Measurements from ENCODE around the gene PTGES.
"Not testable (repeated sequence)": the region's sequence is repeated elsewhere in the genome, so short reads cannot be mapped to it uniquely, and the experiment has no call there.

Gene PTGES

GRCh38 chr9:129770741-129771140 is 17.9 kb upstream of the PTGES start:
- no peak for DNase-seq (ENCODE audit: low read depth)
- no peak overlapping the region for H3K4me3 ChIP-seq (ENCODE audit: low read depth, low read length)
- no peak for TF ChIP-seq POLR2A (IDR thresholded peaks at IDR 0.05; ENCODE audit: extremely low read depth, insufficient read length)
- TF ChIP-seq CTCF (IDR thresholded peaks at IDR 0.05; ENCODE audit: low read depth, low read length), result no peak
- no peak for TF ChIP-seq MYC (IDR thresholded peaks at IDR 0.05; ENCODE audit: low read depth, low read length)
- TF ChIP-seq MAX (IDR thresholded peaks at IDR 0.05; ENCODE audit: low read depth, low read length), result no peak

- no peak overlapping the region for H3K4me3 ChIP-seq (ENCODE audit: low read depth, low read length)
- DNase-seq (ENCODE audit: low read depth), result no peak
- TF ChIP-seq CTCF (IDR thresholded peaks at IDR 0.05; ENCODE audit: low read depth, low read length), result no peak
- no peak for TF ChIP-seq MYC (IDR thresholded peaks at IDR 0.05; ENCODE audit: low read depth, low read length)
These were observed 16.8 kb upstream of the PTGES start for GRCh38 chr9:129769669-129770068.

- no peak for TF ChIP-seq CTCF (IDR thresholded peaks at IDR 0.05; ENCODE audit: low read depth, low read length)
- no peak for TF ChIP-seq MYC (IDR thresholded peaks at IDR 0.05; ENCODE audit: low read depth, low read length)
- TF ChIP-seq POLR2A (IDR thresholded peaks at IDR 0.05; ENCODE audit: extremely low read depth, insufficient read length), result no peak
- no peak for TF ChIP-seq MAX (IDR thresholded peaks at IDR 0.05; ENCODE audit: low read depth, low read length)
- no peak overlapping the region for H3K4me3 ChIP-seq (ENCODE audit: low read depth, low read length)
- no peak for DNase-seq (ENCODE audit: low read depth)
These were observed 15.6 kb upstream of the PTGES start for GRCh38 chr9:129768486-129768885.

- no peak for DNase-seq (ENCODE audit: low read depth)
- TF ChIP-seq POLR2A (IDR thresholded peaks at IDR 0.05; ENCODE audit: extremely low read depth, insufficient read length) (no peak), CTCF (IDR thresholded peaks at IDR 0.05; ENCODE audit: low read depth, low read length) (no peak), MAX (IDR thresholded peaks at IDR 0.05; ENCODE audit: low read depth, low read length) (no peak), MYC (IDR thresholded peaks at IDR 0.05; ENCODE audit: low read depth, low read length) (no peak)
- H3K4me3 ChIP-seq (ENCODE audit: low read depth, low read length), result no peak overlapping the region
These were observed 13.0 kb upstream of the PTGES start for GRCh38 chr9:129765764-129766317.

GRCh38 chr9:129762985-129763926 is 10.4 kb upstream of the PTGES start:
- no peak for DNase-seq (ENCODE audit: low read depth)
- TF ChIP-seq MAX (IDR thresholded peaks at IDR 0.05; ENCODE audit: low read depth, low read length) (no peak), POLR2A (IDR thresholded peaks at IDR 0.05; ENCODE audit: extremely low read depth, insufficient read length) (no peak), MYC (IDR thresholded peaks at IDR 0.05; ENCODE audit: low read depth, low read length) (no peak), CTCF (IDR thresholded peaks at IDR 0.05; ENCODE audit: low read depth, low read length) (no peak)
- no peak overlapping the region for H3K4me3 ChIP-seq (ENCODE audit: low read depth, low read length)

GRCh38 chr9:129762370-129762984 is 9.6 kb upstream of the PTGES start:
- H3K4me3 ChIP-seq (ENCODE audit: low read depth, low read length), result not testable (repeated sequence)
- peak; percentile 68 for DNase-seq (ENCODE audit: low read depth)
